Effector CD4-positive, alpha-beta T cell (primary cell): ENCODE results near the gene CACNG1.
"Not testable (repeated sequence)": the region's sequence is repeated elsewhere in the genome, so short reads cannot be mapped to it uniquely, and the experiment has no call there.

Experiments
- DNase-seq: peaks from one replicate; pipeline ENCODE4 v3.0.0-alpha.2; 2020

Gene CACNG1

DNA sequence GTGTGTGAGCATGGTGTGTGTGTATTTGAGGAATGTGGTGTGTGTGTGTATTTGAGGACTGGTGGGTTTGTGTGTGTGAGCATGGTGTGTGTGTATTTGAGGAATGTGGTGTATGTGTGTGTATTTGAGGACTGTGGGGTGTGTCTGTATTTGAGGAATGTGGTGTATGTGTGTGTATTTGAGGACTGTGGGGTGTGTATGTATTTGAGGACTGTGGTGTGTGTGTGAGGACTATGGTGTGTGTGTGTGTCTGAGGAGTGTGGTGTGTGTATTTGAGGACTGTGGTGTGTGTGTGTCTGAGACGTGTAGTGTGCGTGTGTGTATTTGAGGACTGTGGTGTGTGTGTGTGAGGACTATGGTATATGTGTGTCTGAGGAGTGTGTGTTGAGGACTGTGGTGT lies 18.0 kb upstream of the CACNG1 start:
- DNase-seq, result no peak

GRCh38 chr17:67027031-67027628 lies 17.2 kb upstream of the CACNG1 start:
- no peak for DNase-seq

- DNase-seq, result no peak
Measured at GRCh38 chr17:67030641-67031040, 13.7 kb upstream of the CACNG1 start.

DNA sequence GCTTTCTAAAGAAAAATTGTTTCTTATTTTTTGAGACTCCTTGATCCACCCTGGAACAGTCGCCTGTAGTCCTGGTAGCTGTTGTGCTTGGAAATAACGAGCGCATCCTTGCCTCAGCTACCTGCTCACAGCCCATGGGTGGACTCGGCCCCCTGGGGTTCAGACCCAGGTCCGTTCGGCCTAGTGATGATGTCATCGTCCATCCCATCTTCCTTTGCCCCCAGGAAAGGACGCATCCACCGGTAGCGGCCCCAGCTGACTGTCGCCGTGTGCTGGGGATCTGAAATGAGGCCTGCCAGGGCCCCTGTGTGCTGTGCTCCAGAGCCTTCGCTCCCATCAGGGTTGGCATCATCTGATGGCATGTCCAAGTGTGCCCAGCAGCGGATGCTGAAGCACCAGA lies 12.0 kb upstream of the CACNG1 start:
- DNase-seq, result no peak

GRCh38 chr17:67032985-67033384 lies 11.4 kb upstream of the CACNG1 start:
- no peak for DNase-seq

- DNase-seq, result no peak
Measured at GRCh38 chr17:67033613-67034012, 10.7 kb upstream of the CACNG1 start.

DNA sequence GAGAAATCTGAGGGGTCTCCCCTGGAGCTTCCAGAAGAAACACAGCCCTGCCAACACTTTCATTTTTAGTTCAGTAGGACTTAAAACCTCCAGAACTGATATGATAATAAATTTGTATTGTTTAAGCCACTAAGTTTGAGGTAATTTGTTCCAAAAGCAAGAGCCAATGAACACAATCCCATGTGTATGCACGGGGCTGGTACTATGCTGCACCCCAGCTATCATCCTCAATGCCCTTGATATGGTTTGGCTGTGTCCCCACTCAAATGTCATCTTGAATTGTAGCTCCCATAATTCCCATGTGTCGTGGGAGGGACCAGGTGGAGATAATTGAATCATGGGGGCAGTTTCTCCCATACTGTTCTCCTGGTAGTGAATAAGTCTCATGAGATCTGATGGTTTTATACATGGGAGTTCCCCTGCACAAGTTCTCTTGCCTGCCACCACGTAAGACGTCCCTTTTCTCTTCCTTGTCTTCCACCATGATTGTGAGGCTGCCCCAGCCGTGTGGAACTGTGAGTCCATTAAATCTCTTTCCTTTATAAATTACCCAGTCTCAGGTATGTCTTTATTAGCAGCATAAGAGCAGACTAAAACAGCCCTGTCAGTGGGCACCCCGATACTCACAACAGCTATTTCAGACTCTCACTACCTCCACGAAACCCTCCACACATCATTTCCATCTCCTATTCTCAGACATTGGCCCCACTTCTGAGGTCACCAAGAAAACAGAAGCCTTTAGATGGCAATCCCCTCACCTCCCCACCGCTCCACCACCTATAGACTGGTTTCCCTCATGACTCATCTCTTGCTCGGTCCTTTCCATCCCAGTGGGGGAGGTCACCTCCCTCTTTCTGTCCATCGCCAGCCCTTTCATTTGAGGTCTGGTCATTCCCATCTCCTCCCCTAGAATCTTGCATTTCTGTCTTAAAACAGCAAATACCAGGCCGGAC lies 8.9 kb upstream of the CACNG1 start:
- DNase-seq, result no peak

DNA sequence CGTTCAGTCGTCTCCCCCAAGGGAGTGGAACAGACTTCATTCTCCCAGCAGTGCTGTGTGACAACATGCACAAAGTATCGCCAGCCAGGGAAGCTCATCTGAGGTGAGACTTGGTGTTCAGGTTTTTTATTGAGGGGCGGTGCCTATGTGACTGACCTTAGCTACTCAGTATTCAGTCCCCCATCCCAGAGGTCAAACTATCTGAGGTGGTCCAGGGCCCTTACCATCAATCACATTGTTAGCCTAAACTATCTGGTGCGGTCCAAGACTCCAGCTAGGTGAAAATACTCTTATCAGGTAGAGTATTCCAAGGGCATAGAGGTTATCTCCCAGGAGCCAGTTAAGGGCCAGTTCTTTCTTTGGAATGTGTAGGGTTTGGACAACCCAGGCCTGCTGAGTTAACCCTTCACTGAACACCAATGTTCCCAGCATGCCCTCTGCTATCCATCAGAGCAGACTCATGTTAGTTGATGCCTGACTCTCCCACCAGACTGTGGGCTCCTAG lies 5.4 kb upstream of the CACNG1 start:
- DNase-seq, result no peak

DNA sequence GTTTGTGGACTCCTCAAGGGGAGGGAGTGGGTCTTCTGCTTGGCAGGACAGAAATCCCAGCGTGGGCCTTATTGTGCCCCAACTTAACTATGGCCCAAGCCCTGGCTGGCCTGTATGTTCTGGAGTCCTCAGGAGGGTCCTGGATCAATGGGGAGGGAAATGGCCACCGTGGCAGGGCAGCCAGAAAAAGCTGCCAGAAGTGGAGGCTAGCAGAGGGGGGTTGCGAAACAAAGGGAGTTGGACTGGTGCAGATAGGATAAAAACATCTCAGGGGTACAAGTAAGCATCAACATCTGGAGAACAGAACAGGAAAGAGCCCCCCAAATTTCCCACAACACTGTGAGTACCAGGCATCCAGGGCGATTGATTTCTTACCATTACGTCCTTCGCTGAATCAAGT lies 3.7 kb upstream of the CACNG1 start:
- no peak for DNase-seq

- DNase-seq, result not testable (repeated sequence)
Measured at GRCh38 chr17:67041119-67041518, 3.2 kb upstream of the CACNG1 start.

GRCh38 chr17:67041531-67041930 lies 2.8 kb upstream of the CACNG1 start:
- DNase-seq, result no peak

- DNase-seq, result no peak
Measured at GRCh38 chr17:67041941-67042899, 2.1 kb upstream of the CACNG1 start.

DNA sequence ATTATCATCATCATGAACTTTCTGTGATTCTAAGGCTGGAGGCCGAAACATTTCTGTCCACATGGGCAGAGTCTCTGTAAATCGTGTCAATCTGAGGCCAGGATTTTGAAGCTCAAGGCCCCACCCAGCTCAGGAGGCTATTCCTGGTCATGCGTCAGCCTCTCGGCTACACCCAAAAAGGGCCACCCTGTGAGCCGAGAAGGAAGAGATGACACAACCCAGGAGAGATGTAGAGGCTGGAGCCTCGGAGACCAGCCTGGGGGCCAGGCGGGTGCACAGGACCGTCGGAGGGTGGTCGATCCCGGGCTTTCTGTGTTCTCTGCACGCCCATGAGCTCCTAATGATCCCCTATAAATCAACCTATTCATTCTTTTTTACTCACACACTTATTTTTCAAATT lies 1.1 kb upstream of the CACNG1 start:
- DNase-seq, result no peak

- DNase-seq, result no peak
Measured at GRCh38 chr17:67044940-67045339, 586 bp downstream of the CACNG1 start.

DNA sequence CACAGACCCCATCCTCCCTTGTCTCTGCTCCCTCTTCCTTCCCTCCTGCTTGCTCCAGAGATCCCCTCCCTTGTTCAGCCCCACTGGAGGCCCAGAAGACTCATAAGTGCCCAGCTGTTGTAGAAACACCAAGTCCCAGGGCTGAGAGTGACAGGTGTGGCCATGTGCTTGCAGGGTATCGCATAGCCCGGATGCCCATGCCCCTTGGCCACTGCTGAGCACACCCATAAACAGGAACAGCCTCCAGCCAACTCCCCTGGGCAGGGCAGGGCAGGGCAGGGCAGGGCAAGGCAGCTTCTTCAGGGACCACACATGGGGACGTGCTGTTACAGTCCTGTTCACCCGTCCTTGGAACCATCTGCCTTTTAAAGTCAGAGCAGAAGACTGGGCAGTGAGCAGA lies 2.0 kb downstream of the CACNG1 start:
- DNase-seq, result no peak

DNA sequence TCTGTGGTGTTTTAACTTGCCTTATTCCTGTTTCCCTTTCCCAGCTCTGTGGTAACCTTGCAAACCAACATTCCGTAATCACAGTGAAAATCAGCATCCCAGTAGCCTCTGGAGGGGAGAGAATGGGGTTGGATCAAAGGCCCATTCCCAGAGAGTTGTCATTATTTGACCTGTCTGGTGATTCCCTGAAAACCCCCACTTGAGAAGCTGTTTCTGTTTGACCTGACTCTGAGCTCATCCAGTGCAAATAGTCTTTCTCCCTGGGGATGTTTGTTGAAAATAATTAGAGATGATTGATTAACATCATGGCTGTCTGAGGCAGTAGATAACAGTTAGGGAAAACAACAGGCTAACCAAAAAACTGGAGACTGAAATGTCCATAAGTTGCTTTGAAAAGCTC lies 3.0 kb downstream of the CACNG1 start:
- no peak for DNase-seq

DNA sequence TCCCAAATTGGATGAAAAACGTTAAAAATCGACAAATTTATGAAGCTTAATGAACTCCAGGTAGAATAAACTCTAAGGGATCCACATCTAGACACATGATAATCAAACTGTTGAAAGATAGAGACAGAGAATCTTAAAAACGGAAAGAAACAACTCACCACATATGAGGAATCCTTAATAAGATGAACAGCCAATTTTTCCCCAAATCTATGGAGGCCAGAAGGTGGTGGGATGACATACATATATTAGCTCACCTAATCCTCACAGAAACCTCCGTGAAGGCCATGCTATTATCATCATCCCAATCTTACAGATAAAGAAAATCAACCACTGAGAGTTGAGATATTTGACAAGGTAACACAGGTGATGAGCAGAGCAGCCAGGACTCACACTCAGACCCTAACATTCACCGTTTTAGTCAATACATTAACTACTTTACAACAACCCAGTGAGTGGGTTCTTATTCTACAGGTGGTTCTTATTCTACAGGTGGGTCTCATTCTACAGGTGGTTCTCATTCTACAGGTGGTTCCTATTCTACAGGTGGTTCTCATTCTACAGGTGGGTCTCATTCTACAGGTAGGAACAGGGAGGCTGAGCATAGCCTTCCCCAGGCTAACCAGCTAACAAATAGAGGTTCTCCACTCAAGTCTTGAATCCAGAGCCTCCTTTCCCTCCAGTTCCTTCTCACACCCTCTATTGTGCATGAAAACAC lies 4.8 kb downstream of the CACNG1 start:
- DNase-seq, result no peak

- no peak for DNase-seq
Measured at GRCh38 chr17:67050066-67050465, 5.7 kb downstream of the CACNG1 start.

DNA sequence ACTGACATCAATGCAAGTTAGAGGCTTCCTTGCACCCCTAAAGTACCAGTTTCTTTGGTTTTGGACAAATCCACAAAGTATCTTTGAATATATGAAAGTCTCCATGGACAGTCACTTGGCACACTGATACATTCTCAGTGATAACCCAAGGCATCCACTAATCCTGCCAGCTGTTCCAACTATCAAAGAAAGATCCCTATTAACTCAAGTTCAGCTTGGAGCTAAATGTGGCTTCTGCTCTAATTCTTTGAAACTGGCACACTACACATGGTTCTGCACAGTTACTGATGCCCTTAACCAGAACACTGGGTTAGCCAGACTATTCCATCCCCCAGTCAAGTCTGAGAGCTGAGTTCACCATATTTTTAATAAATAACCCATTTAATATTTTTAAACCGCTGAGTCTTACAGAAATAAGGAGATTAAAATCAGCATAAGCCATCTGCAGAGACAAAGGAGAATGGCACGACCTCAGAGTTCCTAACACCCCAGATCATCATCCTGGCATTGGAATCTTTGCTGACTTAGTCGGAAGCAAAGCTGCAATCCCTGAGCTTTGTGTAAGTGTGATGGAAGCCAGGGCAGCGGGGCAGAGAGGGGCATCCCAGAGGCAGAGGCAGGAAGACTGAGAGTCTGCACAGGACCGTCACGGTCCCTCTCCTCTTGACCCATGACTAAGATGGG lies 6.3 kb downstream of the CACNG1 start:
- DNase-seq, result no peak

GRCh38 chr17:67051155-67051538 lies 6.8 kb downstream of the CACNG1 start:
- DNase-seq, result no peak

DNA sequence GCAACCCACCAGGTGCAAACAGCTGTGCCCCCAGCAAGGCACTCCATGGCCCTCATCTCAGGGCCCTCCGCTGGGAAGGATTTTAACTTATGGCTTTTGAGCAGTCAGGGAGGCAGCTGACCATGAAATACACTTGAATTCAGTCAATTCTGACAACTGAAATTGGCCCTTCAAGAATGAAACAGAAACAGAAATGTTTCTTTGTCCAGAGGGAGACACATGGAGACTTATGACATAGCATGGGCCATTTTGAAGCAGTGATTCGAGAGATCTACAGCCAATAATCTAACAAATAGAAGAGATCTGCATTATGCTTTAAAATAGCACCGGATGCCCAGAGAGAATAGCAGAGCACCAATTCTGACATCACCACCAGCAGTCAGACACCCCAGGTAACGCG lies 7.5 kb downstream of the CACNG1 start:
- no peak for DNase-seq
